IPS-15b (cell line): ENCODE measurements around the gene PIP4P1.
A peak's percentile ranks its signal among the peaks of the same experiment; 100 is the strongest.

ENCODE experiments used
- H3K27me3 ChIP-seq: one replicate; pipeline ENCODE4 v1.6.1; 2013; ENCODE audit warnings: low read length; ENCODE audit not compliant: control insufficient read depth, insufficient read depth
- H3K36me3 ChIP-seq: one replicate; pipeline ENCODE4 v1.6.1; 2013; ENCODE audit warnings: low read length; ENCODE audit not compliant: control insufficient read depth, insufficient read depth
- H3K4me1 ChIP-seq: one replicate; pipeline ENCODE4 v1.6.1; 2013; ENCODE audit warnings: mild to moderate bottlenecking, low read length; ENCODE audit not compliant: control insufficient read depth, insufficient read depth
- H3K4me3 ChIP-seq: one replicate; pipeline ENCODE4 v1.5.1; 2013; ENCODE audit warnings: low read depth, low read length
- H3K9ac ChIP-seq: one replicate; pipeline ENCODE4 v1.6.1; 2013; ENCODE audit warnings: low read depth, mild to moderate bottlenecking, low read length
- H3K9me3 ChIP-seq: one replicate; pipeline ENCODE4 v1.6.1; 2013; ENCODE audit warnings: mild to moderate bottlenecking, low read length; ENCODE audit not compliant: control insufficient read depth, insufficient read depth

PIP4P1 gene

DNA sequence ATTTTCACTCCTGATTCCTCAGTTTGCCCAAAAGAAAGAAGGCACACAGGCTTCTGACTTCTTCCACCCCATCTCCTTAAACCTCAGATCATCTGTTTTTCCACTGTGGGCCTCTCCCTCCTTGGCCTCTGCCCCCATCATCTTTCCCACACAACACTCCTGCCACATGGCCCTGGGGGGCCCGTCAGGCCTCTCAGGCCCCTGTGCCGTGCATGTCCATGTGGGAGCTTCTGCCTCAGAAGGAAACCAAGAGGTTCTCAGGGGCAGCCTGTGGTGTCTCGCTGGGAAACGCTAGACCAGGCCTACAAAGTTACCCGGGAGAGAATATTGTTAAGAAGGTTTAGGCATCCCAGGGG lies 33.2 kb downstream of the PIP4P1 start:
- no peaks in the 10 kb centered on the region for H3K4me1 ChIP-seq
- H3K27me3 ChIP-seq, result no peaks in the 10 kb centered on the region
- H3K4me3 ChIP-seq, result no peak overlapping the region
- H3K9ac ChIP-seq, result no peak overlapping the region
- H3K9me3 ChIP-seq, result no peaks in the 10 kb centered on the region
- no peaks in the 10 kb centered on the region for H3K36me3 ChIP-seq

DNA sequence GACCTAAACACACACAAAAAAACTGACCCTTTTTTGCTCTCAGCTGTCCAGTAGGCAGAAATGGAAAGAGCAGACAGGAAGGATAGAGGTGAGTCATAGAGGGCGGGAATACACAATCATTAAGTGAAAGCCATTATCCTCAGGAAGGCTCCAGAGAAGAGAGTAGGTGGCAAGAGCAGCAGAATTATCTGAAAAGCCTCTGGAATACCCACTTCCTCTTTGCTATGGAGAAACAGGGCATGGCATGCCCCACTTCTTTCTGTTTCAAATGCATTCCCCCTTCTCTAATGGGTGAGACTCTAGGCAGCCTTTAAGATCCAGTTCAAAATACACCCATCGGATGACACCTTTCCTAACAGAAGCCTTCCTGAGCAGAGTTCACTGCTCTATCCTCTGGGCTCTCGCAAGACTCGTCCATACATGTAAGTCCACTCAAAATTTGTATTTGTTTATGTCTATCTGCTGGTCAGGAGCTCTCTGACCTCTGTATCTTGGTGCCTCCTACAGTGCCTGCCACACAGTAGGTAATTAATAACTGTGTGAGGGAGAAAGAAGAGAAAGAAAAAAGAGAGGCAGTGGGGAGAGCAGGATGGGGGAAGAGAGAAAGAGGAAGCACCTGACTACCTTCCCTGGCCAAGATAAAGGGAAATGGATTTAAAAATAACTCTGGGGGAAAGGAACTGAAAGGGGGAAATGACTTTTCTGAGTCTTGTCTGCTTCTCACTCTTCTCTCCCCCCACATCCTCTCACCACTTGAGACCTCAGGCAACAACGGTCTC lies 33.8 kb downstream of the PIP4P1 start:
- Histone ChIP-seq H3K9ac (no peak overlapping the region), H3K36me3 (no peaks in the 10 kb centered on the region), H3K9me3 (no peaks in the 10 kb centered on the region), H3K4me1 (no peaks in the 10 kb centered on the region), H3K27me3 (no peaks in the 10 kb centered on the region), H3K4me3 (no peak overlapping the region)

DNA sequence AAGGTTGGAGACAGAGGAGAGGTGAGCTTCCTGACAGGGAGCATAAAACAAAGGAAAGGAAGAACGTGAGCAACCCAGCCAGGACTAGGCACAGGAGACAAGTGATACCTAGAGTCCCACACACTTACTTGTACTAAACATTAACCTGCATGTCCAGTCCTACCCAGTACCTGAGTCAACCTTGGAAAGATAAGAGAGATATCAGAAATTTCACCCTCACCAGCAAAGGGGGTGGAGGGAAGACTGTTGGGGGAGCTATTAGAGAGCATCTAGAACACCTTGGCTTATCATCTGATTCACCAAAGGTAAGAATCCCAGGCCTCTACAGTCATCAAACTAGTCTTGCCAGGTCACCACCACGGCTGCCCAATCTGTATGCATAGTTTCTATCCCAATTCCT lies 36.4 kb downstream of the PIP4P1 start:
- Histone ChIP-seq H3K9ac (no peak overlapping the region), H3K9me3 (no peaks in the 10 kb centered on the region), H3K36me3 (no peaks in the 10 kb centered on the region), H3K27me3 (no peaks in the 10 kb centered on the region), H3K4me3 (no peak overlapping the region), H3K4me1 (peaks cover 6% of the 10 kb centered on the region)

DNA sequence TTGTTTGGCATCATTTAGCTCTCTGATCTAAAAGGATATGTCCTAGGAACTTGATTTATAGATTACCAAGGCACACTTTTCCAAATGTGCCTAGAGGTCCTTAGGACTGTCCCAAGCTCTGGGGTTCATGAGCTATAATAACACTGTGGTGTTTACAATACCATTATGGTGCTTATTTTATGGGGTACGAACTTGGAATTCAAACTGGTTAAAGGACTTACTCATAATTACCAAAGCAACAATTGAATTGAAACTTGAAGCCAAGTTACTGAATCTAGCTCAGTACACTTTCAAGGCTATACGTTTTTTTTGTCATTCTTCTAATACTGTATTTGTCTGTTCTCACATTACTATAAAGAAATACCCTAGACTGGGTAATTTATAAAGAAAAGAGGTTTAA lies 38.3 kb downstream of the PIP4P1 start:
- no peak overlapping the region for H3K4me3 ChIP-seq
- no peaks in the 10 kb centered on the region for H3K27me3 ChIP-seq
- H3K4me1 ChIP-seq, result peaks cover 6% of the 10 kb centered on the region
- no peak overlapping the region for H3K9ac ChIP-seq
- no peaks in the 10 kb centered on the region for H3K36me3 ChIP-seq
- no peaks in the 10 kb centered on the region for H3K9me3 ChIP-seq

DNA sequence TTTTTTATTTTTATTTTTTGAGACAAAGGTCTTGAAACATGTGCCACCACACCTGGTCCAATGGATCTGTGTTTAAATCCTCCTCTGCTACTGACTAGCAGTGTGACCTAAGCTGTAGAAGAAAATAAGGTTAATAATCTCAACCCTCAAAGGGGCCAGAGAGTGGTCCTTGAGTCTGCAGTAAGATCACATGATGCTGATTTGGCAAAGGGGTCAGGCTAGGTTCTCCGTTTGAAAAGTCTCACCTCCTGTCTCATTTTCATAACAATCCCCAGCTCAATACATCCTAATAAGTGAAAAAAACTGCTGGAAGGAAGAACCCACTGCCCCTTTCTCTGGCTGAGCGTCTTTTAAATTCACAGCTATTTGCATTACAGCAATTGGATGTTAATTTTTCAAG lies 40.0 kb downstream of the PIP4P1 start:
- no peaks in the 10 kb centered on the region for H3K36me3 ChIP-seq
- peaks cover 6% of the 10 kb centered on the region for H3K4me1 ChIP-seq
- H3K4me3 ChIP-seq, result no peak overlapping the region
- H3K9ac ChIP-seq, result no peak overlapping the region
- no peaks in the 10 kb centered on the region for H3K27me3 ChIP-seq
- no peaks in the 10 kb centered on the region for H3K9me3 ChIP-seq

DNA sequence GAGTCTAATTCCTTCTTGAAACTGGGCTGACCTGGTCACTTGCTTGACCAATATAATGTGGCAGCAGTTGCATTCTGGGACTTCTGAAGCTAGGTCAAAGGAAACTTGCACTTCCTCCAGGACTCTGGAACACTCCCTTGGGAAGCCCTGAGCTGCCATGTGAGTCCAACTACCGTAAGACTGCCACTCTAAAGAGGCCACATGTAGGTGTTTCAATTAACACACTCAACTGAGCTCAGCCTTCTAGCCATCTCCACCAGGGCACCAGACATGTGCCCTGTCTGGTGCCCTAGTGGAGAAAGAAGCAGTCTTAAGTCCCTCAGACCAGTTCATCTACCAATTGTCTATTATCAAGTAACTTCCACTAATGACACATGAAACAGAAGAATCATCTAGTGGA lies 41.8 kb downstream of the PIP4P1 start:
- peaks cover 10% of the 10 kb centered on the region for H3K4me1 ChIP-seq
- H3K9ac ChIP-seq, result no peak overlapping the region
- H3K36me3 ChIP-seq, result no peaks in the 10 kb centered on the region
- H3K27me3 ChIP-seq, result no peaks in the 10 kb centered on the region
- no peak overlapping the region for H3K4me3 ChIP-seq
- no peaks in the 10 kb centered on the region for H3K9me3 ChIP-seq

DNA sequence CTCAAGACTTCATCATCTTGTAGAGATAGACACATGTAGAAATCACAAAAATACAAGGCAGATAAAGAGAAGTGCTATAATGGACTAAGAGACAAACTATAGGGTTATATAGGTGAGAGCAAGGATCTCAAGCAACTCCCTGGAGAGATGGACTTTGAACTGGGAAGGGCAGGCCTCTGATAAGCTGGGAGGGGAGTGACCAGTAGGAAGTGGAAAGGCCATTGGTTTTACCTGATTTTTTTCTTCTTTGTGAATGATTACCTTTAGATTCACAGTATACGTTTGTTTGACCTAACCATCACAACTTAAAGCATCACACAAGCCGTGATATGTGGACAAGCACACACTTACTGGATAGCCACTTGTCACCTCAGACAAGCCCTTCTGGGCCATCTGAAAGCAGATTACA lies 42.7 kb downstream of the PIP4P1 start:
- H3K36me3 ChIP-seq, result no peaks in the 10 kb centered on the region
- H3K9ac ChIP-seq, result no peak overlapping the region
- no peak overlapping the region for H3K4me3 ChIP-seq
- H3K27me3 ChIP-seq, result no peaks in the 10 kb centered on the region
- H3K4me1 ChIP-seq, result peaks cover 10% of the 10 kb centered on the region
- no peaks in the 10 kb centered on the region for H3K9me3 ChIP-seq

DNA sequence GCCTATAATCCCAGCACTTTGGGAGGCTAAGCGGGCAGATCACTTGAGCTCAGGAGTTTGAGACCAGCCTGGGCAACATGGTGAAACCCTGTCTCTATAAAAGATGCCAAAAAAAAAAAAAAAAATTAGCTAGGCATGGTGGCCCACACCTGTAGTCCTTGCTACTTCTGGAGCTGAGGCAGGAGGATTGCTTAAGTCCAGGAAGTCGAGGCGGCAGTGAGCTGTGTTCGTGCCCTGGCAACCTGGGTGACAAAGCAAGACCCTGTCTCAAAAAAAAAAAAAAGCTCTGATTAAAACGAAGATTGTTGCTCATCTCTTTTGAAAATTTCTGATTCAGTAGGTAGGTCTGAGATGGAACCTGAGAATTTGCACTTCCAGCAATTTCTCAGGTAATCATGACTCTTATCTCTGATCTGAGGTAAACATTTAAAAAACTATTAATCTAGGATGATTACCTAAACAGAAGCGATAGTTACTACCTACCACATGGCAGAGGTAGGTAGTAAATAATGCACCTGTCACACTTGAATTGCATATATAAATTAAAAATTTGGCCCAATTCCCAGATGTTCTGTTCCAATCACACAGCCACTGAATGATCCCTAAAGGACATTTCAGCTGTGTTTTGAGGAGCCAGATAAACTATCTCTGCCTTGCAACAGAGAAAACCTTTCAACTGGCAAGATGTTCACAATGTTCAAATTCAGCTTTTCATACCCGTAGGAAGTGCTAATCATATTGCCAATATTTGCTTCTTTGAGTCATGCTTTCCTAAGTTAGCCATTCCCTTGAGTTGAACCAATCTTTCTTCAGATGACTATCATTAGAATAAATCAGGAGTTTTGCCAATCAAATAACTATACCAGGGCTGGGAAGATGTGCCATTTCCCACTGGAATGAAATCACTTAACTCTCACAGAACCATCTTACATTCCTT lies 43.7 kb downstream of the PIP4P1 start:
- Histone ChIP-seq H3K9ac (no peak overlapping the region), H3K27me3 (no peaks in the 10 kb centered on the region), H3K4me1 (peaks cover 10% of the 10 kb centered on the region)

DNA sequence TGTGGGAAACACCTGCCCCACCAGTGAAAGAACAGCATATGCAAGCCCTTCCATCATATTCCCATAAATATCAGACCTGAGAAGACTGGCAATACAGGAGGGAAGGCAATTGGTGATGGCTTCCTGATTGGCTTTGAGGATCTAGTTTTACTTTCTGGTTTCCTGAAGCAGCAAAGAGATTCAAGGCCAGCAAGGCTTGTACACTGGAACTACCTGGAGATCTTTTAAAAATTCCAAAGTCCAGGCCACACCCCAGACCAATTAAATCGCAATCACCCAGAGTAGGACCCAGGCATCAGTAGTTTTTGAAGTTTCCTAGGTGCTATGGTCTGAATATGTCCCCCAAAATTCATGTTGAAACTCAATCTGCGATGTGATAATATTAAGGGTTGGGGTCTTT lies 45.0 kb downstream of the PIP4P1 start:
- no peaks in the 10 kb centered on the region for H3K9me3 ChIP-seq
- no peaks in the 10 kb centered on the region for H3K36me3 ChIP-seq
- no peak overlapping the region for H3K4me3 ChIP-seq
- H3K27me3 ChIP-seq, result no peaks in the 10 kb centered on the region
- no peak overlapping the region for H3K9ac ChIP-seq
- peaks cover 10% of the 10 kb centered on the region for H3K4me1 ChIP-seq

More for the DNA sequence above, 43.7 kb downstream of the PIP4P1 start:
- H3K36me3 ChIP-seq, result no peaks in the 10 kb centered on the region
- no peaks in the 10 kb centered on the region for H3K9me3 ChIP-seq
- no peak overlapping the region for H3K4me3 ChIP-seq

DNA sequence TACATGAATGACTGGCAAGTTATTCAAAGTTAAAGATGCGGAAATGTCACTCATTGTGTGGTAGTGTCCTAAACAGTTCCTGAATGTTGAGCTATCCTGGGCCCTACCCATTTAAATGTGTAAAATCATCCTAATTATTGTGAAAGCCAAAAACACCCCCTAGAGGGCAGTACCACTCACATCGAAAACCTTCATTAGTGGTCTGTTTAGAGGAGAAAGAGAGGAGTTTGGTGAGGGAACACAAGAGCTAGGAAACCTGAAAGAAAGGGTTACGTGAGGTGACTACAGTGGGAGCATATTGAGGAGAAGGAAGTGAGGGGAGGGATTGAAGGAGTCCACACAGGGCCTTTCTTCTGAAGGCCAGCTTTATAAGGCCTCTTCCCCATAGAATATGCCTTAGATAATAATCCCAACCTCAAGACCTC lies 45.4 kb downstream of the PIP4P1 start:
- H3K27me3 ChIP-seq, result no peaks in the 10 kb centered on the region
- no peaks in the 10 kb centered on the region for H3K9me3 ChIP-seq
- H3K4me3 ChIP-seq, result no peak overlapping the region
- H3K4me1 ChIP-seq, result peaks cover 10% of the 10 kb centered on the region
- H3K9ac ChIP-seq, result no peak overlapping the region
- H3K36me3 ChIP-seq, result no peaks in the 10 kb centered on the region

DNA sequence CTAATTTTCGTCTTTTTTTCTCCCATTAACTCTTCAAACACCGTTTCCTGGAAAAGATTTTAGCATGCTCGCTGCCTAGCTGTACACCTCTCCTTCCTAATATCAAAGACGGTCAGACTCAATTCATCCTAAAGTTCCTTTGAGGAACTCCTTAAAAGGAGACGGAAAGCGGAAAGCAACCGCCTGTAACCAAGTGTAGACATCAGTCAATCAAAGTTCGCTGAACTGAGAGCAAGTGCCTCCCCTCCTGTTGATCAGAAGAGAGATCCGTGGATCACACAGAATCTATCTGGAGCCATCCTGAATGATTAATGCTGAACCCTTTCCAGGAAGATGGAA lies 47.5 kb downstream of the PIP4P1 start:
- peak overlapping the region; percentile 91 for H3K4me3 ChIP-seq
- peaks cover 10% of the 10 kb centered on the region for H3K4me1 ChIP-seq
- no peaks in the 10 kb centered on the region for H3K27me3 ChIP-seq
- H3K9ac ChIP-seq, result peak overlapping the region; percentile 61
- H3K36me3 ChIP-seq, result no peaks in the 10 kb centered on the region
- H3K9me3 ChIP-seq, result no peaks in the 10 kb centered on the region
